Fibroblast of skin of back (primary cell): ENCODE results near the gene FASTK.
"Not testable (repeated sequence)": the region's sequence is repeated elsewhere in the genome, so short reads cannot be mapped to it uniquely, and the experiment has no call there.

Source experiments
- DNase-seq: peaks from one replicate; pipeline ENCODE4 v3.0.0-alpha.2; 2013

The FASTK gene

DNA sequence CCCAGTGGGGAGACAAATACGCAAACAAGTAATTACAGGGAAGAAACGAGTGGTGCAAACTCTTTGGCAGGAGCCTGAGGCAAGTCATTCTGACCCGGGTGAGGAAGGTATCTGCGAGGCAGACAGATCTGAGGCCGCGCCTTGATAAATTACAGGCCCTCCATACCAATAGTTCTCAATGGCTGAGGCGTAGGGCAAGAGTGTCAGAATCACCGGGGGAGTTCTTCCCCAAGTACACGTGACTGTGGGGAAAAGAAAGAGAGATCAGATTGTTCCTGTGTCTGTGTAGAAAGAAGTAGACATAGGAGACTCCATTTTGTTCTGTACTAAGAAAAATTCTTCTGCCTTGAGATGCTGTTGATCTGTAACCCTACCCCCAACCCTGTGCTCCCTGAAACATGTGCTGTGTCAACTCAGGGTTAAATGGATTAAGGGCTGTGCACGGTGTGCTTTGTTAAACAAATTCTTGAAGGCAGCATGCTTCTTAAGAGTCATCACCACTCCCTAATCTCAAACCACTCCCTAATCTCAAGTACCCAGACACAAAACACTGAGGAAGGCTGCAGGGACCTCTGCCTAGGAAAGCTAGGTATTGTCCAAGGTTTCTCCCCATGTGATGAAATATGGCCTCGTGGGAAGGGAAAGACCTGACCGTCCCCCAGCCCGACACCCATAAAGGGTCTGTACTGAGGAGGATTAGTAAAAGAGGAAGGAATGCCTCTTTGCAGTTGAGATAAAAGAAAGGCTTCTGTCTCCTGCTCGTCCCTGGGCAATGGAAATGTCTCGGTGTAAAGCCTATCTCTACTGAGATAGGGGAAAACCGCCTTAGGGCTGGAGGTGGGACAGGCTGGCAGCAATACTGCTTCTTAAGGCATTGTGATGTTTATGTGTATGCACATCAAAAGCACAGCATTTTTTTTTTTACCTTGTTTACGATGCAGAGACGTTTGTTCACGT, 53.6 kb downstream of the FASTK start:
- DNase-seq = not testable (repeated sequence)
